Camera-type eye (tissue), 1 donor: ENCODE measurements around the gene ACSM5. TPM values are rescaled to one million over a fixed set of nuclear protein-coding genes. Genes with fewer than 3 reads are reported as not detected.

ENCODE experiments used
- total RNA-seq: library from RNA; depleted of rRNA; stranded (reverse); fragments of >200 nt; gene quantifications from one replicate; pipeline ENCODE4 v1.2.3, GENCODE V29; 2014

ACSM5 gene
- 0.66 TPM for total RNA-seq

GRCh38 chr16:20409398-20410120, at the start of gene ACSM5:
ACSM5 (plus strand) TSS chr16:20409534; CDS start chr16:20411485, 1,951 bp downstream.

GRCh38 chr16:20404637-20405036, 4.7 kb upstream of the ACSM5 start, which contains the start of gene PDILT:
PDILT (minus strand) TSS chr16:20404737; CDS start chr16:20399300, 5,437 bp downstream.

GRCh38 chr16:20451364-20451763, 42.0 kb downstream of the ACSM5 start, which contains the start of gene ACSM2A:
ACSM2A (plus strand) TSS chr16:20451521; CDS start chr16:20460115, 8,594 bp downstream.

Other genes with a start within 250 kb of the ACSM5 start
- gene GP2, start 82.0 kb upstream of the ACSM5 start, total RNA-seq = not detected
- gene UMOD, start 56.8 kb upstream of the ACSM5 start, total RNA-seq = not detected
- gene PDILT, start 4.8 kb upstream of the ACSM5 start, total RNA-seq = not detected
- gene ACSM2A, start 42.0 kb downstream of the ACSM5 start, total RNA-seq = not detected
- gene ACSM2B, start 166.8 kb downstream of the ACSM5 start, total RNA-seq = not detected